Measurements from ENCODE around the gene IFNA10.
"Not testable (repeated sequence)": the region's sequence is repeated elsewhere in the genome, so short reads cannot be mapped to it uniquely, and the experiment has no call there.

The IFNA10 gene

DNA sequence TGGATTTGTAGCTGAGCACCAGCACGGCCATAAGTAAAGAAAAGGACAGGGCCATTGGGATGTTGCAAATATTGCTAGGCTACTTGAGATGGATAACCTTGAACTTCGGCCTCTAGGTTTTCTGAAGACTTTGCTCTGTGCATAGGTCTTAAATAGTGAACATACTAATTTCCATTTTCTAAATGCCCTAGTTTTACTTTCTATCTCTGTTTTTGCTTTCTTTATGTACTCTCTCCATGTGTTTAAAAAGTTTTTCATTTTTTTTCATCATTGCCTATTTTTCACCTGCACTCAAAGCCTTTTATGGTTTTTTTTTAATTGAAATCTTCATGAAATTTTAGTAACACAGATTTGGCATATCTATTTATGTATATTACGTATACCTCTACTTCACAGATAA is at the start of gene IFNA10:
IFNA10 (minus strand) TSS at position 101 of the 400 bp plus-strand sequence; CDS start at position 55, 46 bp downstream.
- H3K4me1 Mint-ChIP-seq; H3K4me3 Mint-ChIP-seq; DNase-seq (ENCODE audit: low spot score in 2 of 2); ATAC-seq (replicated peaks; ENCODE audit: extremely low read depth, poor library complexity, severe bottlenecking); H3K36me3 Mint-ChIP-seq (ENCODE audit: insufficient read depth); H3K9me3 Mint-ChIP-seq; H3K27ac Mint-ChIP-seq (ENCODE audit: low read depth): not testable (repeated sequence)
- peaks cover 30% of the 10 kb centered on the region for H3K27me3 Mint-ChIP-seq

- H3K27me3 Mint-ChIP-seq = peaks cover 27% of the 10 kb centered on the region
- H3K4me1 Mint-ChIP-seq = peaks cover 6% of the 10 kb centered on the region
- no peak overlapping the region for H3K4me3 Mint-ChIP-seq
- H3K36me3 Mint-ChIP-seq (ENCODE audit: insufficient read depth) = peaks cover 2% of the 10 kb centered on the region
- ATAC-seq (replicated peaks; ENCODE audit: extremely low read depth, poor library complexity, severe bottlenecking) (no peak), DNase-seq (ENCODE audit: low spot score in 2 of 2) (no peak)
- H3K9me3 Mint-ChIP-seq = no peaks in the 10 kb centered on the region
- H3K27ac Mint-ChIP-seq (ENCODE audit: low read depth) = no peak overlapping the region
Measured at GRCh38 chr9:21255538-21256212, 48.7 kb upstream of the IFNA10 start.

GRCh38 chr9:21252721-21253547 is 46.0 kb upstream of the IFNA10 start:
- no peak overlapping the region for H3K27ac Mint-ChIP-seq (ENCODE audit: low read depth)
- no peak for ATAC-seq (replicated peaks; ENCODE audit: extremely low read depth, poor library complexity, severe bottlenecking)
- H3K36me3 Mint-ChIP-seq (ENCODE audit: insufficient read depth) = no peaks in the 10 kb centered on the region
- no peak for DNase-seq (ENCODE audit: low spot score in 2 of 2)
- H3K9me3 Mint-ChIP-seq = no peaks in the 10 kb centered on the region
- H3K4me1 Mint-ChIP-seq = peaks cover 6% of the 10 kb centered on the region
- no peak overlapping the region for H3K4me3 Mint-ChIP-seq
- peaks cover 54% of the 10 kb centered on the region for H3K27me3 Mint-ChIP-seq

DNA sequence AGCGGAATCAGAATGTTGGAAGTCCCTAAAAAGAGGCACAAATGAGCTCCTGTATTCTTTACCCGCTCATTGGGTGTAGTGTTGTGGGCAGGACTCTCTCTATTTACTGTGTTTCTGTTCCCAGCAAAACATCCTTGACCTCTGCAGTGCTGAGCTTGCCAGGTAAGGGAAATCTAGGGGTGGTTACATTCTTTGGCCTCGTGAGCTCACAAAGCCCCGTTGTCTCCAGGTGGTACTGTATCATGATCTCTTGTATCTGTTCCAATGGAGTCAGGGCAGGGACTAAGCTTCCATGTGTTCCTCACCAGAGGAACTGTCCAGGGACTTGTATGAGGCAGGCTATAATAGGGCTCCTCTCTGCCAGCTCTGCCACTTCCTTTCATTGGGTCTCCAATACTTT is 44.7 kb upstream of the IFNA10 start:
- ATAC-seq (replicated peaks; ENCODE audit: extremely low read depth, poor library complexity, severe bottlenecking) (no peak), DNase-seq (ENCODE audit: low spot score in 2 of 2) (no peak)
- Mint-ChIP-seq H3K9me3 (no peaks in the 10 kb centered on the region), H3K4me1 (peaks cover 6% of the 10 kb centered on the region), H3K27ac (ENCODE audit: low read depth) (no peak overlapping the region), H3K27me3 (peaks cover 43% of the 10 kb centered on the region), H3K36me3 (ENCODE audit: insufficient read depth) (no peaks in the 10 kb centered on the region), H3K4me3 (no peak overlapping the region)

- peaks cover 6% of the 10 kb centered on the region for H3K4me1 Mint-ChIP-seq
- DNase-seq (ENCODE audit: low spot score in 2 of 2) (no peak), ATAC-seq (replicated peaks; ENCODE audit: extremely low read depth, poor library complexity, severe bottlenecking) (no peak)
- H3K36me3 Mint-ChIP-seq (ENCODE audit: insufficient read depth) = no peaks in the 10 kb centered on the region
- no peaks in the 10 kb centered on the region for H3K9me3 Mint-ChIP-seq
- H3K4me3 Mint-ChIP-seq = no peak overlapping the region
- peaks cover 42% of the 10 kb centered on the region for H3K27me3 Mint-ChIP-seq
- H3K27ac Mint-ChIP-seq (ENCODE audit: low read depth) = no peak overlapping the region
Measured at GRCh38 chr9:21251190-21251589, 44.2 kb upstream of the IFNA10 start.

GRCh38 chr9:21244836-21245235 is 37.9 kb upstream of the IFNA10 start:
- DNase-seq (ENCODE audit: low spot score in 2 of 2) (no peak), ATAC-seq (replicated peaks; ENCODE audit: extremely low read depth, poor library complexity, severe bottlenecking) (no peak)
- H3K27ac Mint-ChIP-seq (ENCODE audit: low read depth) = no peak overlapping the region
- H3K27me3 Mint-ChIP-seq = peaks cover 70% of the 10 kb centered on the region
- H3K4me1 Mint-ChIP-seq = no peaks in the 10 kb centered on the region
- no peak overlapping the region for H3K4me3 Mint-ChIP-seq
- H3K9me3 Mint-ChIP-seq = no peaks in the 10 kb centered on the region
- H3K36me3 Mint-ChIP-seq (ENCODE audit: insufficient read depth) = no peaks in the 10 kb centered on the region

DNA sequence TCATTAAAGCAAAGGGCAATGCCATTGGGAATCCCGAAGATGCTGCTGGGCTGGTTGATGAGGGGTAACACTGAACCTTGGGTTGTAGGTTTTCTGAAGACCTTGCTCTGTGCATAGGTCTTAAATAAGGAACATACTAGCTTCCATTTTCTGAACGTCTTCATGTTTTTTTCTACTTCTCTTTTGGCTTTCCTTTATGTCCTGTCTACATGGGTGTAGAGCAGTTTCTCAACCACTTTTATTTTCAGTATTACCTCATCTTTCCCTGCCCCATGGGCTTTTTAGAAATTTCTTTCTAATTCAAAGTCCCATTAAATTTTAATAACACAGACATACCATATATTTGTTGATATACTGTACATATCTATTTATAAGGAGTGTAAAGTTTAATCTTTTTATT is 33.0 kb upstream of the IFNA10 start, which contains the start of gene IFNA14:
IFNA14 (minus strand) TSS at position 95 of the 400 bp plus-strand sequence; CDS start at position 25, 70 bp downstream.
- Mint-ChIP-seq H3K9me3 (no peaks in the 10 kb centered on the region), H3K27me3 (peaks cover 63% of the 10 kb centered on the region), H3K36me3 (ENCODE audit: insufficient read depth) (no peaks in the 10 kb centered on the region), H3K4me3 (no peak within 1 kb of the TSS), H3K27ac (ENCODE audit: low read depth) (no peak within 1 kb of the TSS), H3K4me1 (peaks cover 5% of the 10 kb centered on the region)
- DNase-seq (ENCODE audit: low spot score in 2 of 2) = no peak
- ATAC-seq (replicated peaks; ENCODE audit: extremely low read depth, poor library complexity, severe bottlenecking) = no peak

DNA sequence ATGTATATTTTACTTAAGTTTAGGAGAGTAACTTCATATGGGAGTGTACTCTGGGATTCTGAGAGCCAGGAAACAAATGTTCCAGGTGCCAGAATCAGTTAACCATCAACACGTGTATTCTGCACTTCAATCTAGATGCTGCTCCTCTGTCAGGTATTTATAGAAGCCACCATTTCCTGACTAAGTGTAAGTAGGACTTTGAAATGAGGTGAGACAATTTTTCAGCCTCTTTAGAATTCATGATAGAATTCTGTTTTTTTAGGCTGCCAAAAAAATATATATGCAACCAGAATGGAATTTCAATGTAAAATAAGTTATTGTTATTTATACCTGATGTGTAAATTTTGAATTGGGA is 29.4 kb upstream of the IFNA10 start:
- not testable (repeated sequence) for DNase-seq (ENCODE audit: low spot score in 2 of 2); H3K9me3 Mint-ChIP-seq; H3K4me1 Mint-ChIP-seq; H3K4me3 Mint-ChIP-seq; H3K27ac Mint-ChIP-seq (ENCODE audit: low read depth); H3K36me3 Mint-ChIP-seq (ENCODE audit: insufficient read depth)
- peak; percentile 52 for ATAC-seq (replicated peaks; ENCODE audit: extremely low read depth, poor library complexity, severe bottlenecking)
- H3K27me3 Mint-ChIP-seq = peaks cover 35% of the 10 kb centered on the region

DNA sequence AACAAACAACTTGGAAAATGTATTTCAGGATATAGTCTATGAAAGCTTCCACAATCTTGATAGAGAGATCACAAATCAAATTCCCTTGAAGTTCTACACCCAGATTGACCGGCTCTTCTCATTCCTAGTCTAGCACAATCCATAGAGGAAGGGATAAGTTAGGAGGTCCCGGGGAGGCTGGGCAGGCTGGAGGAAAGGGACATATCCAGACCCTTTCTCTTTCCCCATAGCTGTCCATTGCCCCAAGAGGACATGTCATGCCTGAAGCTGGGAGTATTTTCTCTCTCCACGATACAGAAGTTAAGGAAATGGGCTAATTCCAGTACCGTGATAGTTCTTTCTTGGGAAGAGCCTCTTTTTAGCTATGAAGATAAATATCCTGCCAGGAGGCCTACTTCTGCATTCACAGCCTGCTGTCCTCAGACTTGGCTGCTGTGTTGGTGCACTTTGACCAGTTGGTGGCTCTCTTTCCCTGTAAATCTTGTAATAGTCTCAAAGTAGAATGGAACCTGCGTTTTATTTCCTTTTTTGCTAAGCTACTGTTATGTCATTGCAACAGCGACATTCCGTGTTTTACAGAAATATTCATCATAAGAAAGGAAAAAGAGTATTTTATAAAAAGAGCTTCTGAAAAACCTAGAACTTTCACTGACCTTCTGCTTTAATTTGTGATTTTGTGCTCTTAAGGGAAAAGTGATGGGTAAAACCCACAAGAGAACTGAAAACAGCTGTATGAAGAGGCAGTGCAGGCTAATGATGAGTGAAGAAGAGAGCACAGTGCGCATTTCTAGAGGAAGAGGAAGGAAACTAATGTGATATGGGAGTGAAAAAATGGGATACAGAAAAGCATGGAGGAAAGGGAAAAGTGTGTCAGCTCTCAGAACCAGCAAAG is 28.8 kb upstream of the IFNA10 start:
- H3K9me3 Mint-ChIP-seq; H3K27ac Mint-ChIP-seq (ENCODE audit: low read depth); H3K4me1 Mint-ChIP-seq; DNase-seq (ENCODE audit: low spot score in 2 of 2); H3K36me3 Mint-ChIP-seq (ENCODE audit: insufficient read depth); H3K4me3 Mint-ChIP-seq: not testable (repeated sequence)
- H3K27me3 Mint-ChIP-seq = peaks cover 33% of the 10 kb centered on the region
- peak; percentile 52 for ATAC-seq (replicated peaks; ENCODE audit: extremely low read depth, poor library complexity, severe bottlenecking)

GRCh38 chr9:21234153-21234687 is 27.3 kb upstream of the IFNA10 start:
- ATAC-seq (replicated peaks; ENCODE audit: extremely low read depth, poor library complexity, severe bottlenecking) (no peak), DNase-seq (ENCODE audit: low spot score in 2 of 2) (no peak)
- Mint-ChIP-seq H3K4me3 (no peak overlapping the region), H3K36me3 (ENCODE audit: insufficient read depth) (no peaks in the 10 kb centered on the region), H3K4me1 (peaks cover 5% of the 10 kb centered on the region), H3K9me3 (no peaks in the 10 kb centered on the region), H3K27me3 (peaks cover 23% of the 10 kb centered on the region), H3K27ac (ENCODE audit: low read depth) (no peak overlapping the region)

- DNase-seq (ENCODE audit: low spot score in 2 of 2) (no peak), ATAC-seq (replicated peaks; ENCODE audit: extremely low read depth, poor library complexity, severe bottlenecking) (no peak)
- no peaks in the 10 kb centered on the region for H3K9me3 Mint-ChIP-seq
- H3K27me3 Mint-ChIP-seq = peaks cover 18% of the 10 kb centered on the region
- H3K36me3 Mint-ChIP-seq (ENCODE audit: insufficient read depth) = no peaks in the 10 kb centered on the region
- no peak overlapping the region for H3K4me3 Mint-ChIP-seq
- H3K27ac Mint-ChIP-seq (ENCODE audit: low read depth) = no peak overlapping the region
- peaks cover 5% of the 10 kb centered on the region for H3K4me1 Mint-ChIP-seq
Measured at GRCh38 chr9:21233258-21233657, 26.3 kb upstream of the IFNA10 start.

DNA sequence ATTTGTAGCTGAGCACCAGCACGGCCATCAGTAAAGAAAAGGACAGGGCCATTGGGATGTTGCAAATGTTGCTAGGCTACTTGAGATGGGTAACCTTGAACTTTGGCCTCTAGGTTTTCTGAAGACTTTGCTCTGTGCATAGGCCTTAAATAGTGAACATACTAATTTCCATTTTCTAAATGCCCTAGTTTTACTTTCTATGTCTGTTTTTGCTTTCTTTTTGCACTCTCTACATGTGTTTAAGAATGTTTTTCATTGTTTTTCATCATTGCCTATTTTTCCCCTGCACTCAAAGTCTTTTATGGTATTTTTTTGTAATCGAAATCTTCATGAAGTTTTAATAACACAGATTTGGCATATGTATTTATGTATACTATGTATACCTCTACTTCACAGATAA is 21.2 kb upstream of the IFNA10 start, which contains the start of gene IFNA17:
IFNA17 (minus strand) TSS at position 101 of the 400 bp plus-strand sequence; CDS start at position 52, 49 bp downstream.
- H3K27me3 Mint-ChIP-seq = peaks cover 10% of the 10 kb centered on the region
- H3K27ac Mint-ChIP-seq (ENCODE audit: low read depth) = no peak within 1 kb of the TSS
- ATAC-seq (replicated peaks; ENCODE audit: extremely low read depth, poor library complexity, severe bottlenecking) (no peak), DNase-seq (ENCODE audit: low spot score in 2 of 2) (no peak)
- no peak within 1 kb of the TSS for H3K4me3 Mint-ChIP-seq
- H3K4me1 Mint-ChIP-seq = no peaks in the 10 kb centered on the region
- H3K36me3 Mint-ChIP-seq (ENCODE audit: insufficient read depth) = no peaks in the 10 kb centered on the region
- no peaks in the 10 kb centered on the region for H3K9me3 Mint-ChIP-seq

Measured in central memory CD8-positive, alpha-beta T cell (primary cell).